ENCODE data around the gene MLLT6. TPM values are rescaled to one million over a fixed set of nuclear protein-coding genes. Genes with fewer than 3 reads are reported as not detected.
A peak's percentile ranks its signal among the peaks of the same experiment; 100 is the strongest.

MLLT6 gene
- total and polyA plus RNA-seq, 2 experiments from 2014 or later, result 10.5 to 75.8 TPM

- DNase-seq (ENCODE audit: low read depth in 1 of 2, low spot score in 1 of 2), result no peak
- no peak overlapping the region for H3K4me3 ChIP-seq
- no peaks in the 10 kb centered on the region for H3K36me3 ChIP-seq
- no peaks in the 10 kb centered on the region for H3K9me3 ChIP-seq (ENCODE audit: low read depth)
- no peak overlapping the region for H3K27ac ChIP-seq
- H3K27me3 ChIP-seq, result peaks cover 52% of the 10 kb centered on the region
- H3K4me1 ChIP-seq (ENCODE audit: low read depth), result peaks cover 5% of the 10 kb centered on the region
- TF ChIP-seq, protein P1, sequence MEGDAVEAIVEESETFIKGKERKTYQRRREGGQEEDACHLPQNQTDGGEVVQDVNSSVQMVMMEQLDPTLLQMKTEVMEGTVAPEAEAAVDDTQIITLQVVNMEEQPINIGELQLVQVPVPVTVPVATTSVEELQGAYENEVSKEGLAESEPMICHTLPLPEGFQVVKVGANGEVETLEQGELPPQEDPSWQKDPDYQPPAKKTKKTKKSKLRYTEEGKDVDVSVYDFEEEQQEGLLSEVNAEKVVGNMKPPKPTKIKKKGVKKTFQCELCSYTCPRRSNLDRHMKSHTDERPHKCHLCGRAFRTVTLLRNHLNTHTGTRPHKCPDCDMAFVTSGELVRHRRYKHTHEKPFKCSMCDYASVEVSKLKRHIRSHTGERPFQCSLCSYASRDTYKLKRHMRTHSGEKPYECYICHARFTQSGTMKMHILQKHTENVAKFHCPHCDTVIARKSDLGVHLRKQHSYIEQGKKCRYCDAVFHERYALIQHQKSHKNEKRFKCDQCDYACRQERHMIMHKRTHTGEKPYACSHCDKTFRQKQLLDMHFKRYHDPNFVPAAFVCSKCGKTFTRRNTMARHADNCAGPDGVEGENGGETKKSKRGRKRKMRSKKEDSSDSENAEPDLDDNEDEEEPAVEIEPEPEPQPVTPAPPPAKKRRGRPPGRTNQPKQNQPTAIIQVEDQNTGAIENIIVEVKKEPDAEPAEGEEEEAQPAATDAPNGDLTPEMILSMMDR (IDR thresholded peaks at IDR 0.05; ENCODE audit: low read depth, low read length), result no peak
These were observed 37.3 kb upstream of the MLLT6 start for GRCh38 chr17:38667787-38668122.

DNA sequence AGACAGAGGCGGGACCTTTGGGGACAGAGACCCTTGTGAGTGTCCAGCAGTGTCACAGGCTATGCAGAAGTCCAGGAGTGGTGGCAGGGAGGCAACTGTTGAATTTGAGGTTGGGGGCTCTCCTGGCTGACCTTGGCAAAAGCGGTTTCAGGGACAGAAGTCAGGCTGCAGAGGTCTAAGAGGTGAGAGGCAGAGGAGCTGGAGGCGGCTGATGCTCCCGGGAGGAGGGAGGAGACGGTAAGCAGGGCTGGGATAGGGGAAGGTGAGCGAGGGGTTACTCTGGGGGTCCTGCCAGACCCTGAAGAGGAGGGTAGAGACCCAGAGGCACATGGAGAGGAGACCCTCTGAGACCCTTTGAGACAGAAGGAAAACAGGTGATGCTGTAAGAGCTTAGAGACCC lies 35.6 kb upstream of the MLLT6 start:
- Histone ChIP-seq H3K36me3 (no peaks in the 10 kb centered on the region), H3K27me3 (peaks cover 69% of the 10 kb centered on the region), H3K4me1 (ENCODE audit: low read depth) (peaks cover 11% of the 10 kb centered on the region), H3K27ac (no peak overlapping the region), H3K9me3 (ENCODE audit: low read depth) (no peaks in the 10 kb centered on the region), H3K4me3 (no peak overlapping the region)
- DNase-seq (ENCODE audit: low read depth in 1 of 2, low spot score in 1 of 2), result no peak
- TF ChIP-seq, protein P1 (IDR thresholded peaks at IDR 0.05; ENCODE audit: low read depth, low read length), result no peak

DNA sequence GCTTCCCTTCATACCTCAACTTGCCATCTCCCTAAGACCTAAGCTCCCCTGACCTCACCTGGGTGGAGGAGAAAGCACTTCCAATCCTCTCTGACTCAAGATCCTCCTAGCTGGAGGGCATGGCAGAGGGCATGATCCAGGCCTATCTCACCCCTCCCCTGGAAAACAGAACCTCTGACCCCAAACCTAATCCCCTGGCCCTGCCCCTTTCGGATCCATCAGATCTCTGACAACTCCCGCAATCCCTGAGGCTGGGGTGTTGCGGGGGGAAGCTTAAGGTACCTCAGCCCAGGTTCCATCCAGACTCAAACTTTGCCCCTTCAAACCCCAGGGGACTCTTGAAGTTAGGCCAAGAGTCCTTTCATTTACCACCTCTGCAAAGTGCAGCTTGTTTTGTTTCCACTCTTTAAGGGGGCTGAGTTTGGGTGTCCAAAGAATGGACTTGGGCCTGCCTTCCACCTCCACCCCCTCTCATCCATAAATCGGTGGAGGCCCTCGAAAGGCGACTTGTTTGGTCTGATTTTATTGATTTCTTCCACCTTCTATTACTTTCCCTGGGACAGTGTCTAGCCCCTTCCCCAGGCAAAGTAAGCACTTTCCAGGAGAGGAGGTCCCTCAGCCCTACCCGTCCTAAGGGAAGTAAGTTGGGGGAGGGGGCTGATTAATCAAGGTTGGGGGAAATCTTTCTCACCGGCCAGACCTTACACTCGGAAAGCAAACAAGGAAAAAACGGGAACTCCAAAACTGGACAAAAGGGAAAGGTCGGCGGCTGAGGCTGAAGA lies 32.9 kb upstream of the MLLT6 start:
- Histone ChIP-seq H3K9me3 (ENCODE audit: low read depth) (no peaks in the 10 kb centered on the region), H3K27ac (no peak overlapping the region), H3K36me3 (no peaks in the 10 kb centered on the region), H3K27me3 (peaks cover 69% of the 10 kb centered on the region), H3K4me3 (peak overlapping the region; percentile 54), H3K4me1 (ENCODE audit: low read depth) (peaks cover 11% of the 10 kb centered on the region)
- DNase-seq (ENCODE audit: low read depth in 1 of 2, low spot score in 1 of 2), result peak in 1 of 2 donors; percentile 28
- TF ChIP-seq, protein P1 (IDR thresholded peaks at IDR 0.05; ENCODE audit: low read depth, low read length), result no peak

GRCh38 chr17:38672788-38673706 lies 32.0 kb upstream of the MLLT6 start:
- H3K4me3 ChIP-seq, result peak overlapping the region; percentile 54
- no peak for DNase-seq (ENCODE audit: low read depth in 1 of 2, low spot score in 1 of 2)

GRCh38 chr17:38673707-38674013 lies 31.4 kb upstream of the MLLT6 start:
- Histone ChIP-seq H3K36me3 (no peaks in the 10 kb centered on the region), H3K4me1 (ENCODE audit: low read depth) (peaks cover 11% of the 10 kb centered on the region), H3K9me3 (ENCODE audit: low read depth) (no peaks in the 10 kb centered on the region), H3K27ac (no peak overlapping the region), H3K4me3 (peak overlapping the region; percentile 54), H3K27me3 (peaks cover 59% of the 10 kb centered on the region)
- TF ChIP-seq, protein P1 (IDR thresholded peaks at IDR 0.05; ENCODE audit: low read depth, low read length), result no peak
- peak; percentile 25 to 51 for DNase-seq (ENCODE audit: low read depth in 1 of 2, low spot score in 1 of 2)

More at GRCh38 chr17:38672788-38673706, 32.0 kb upstream of the MLLT6 start:
- TF ChIP-seq, protein P1 (IDR thresholded peaks at IDR 0.05; ENCODE audit: low read depth, low read length), result no peak
- H3K27me3 ChIP-seq, result peaks cover 65% of the 10 kb centered on the region
- no peak overlapping the region for H3K27ac ChIP-seq
- no peaks in the 10 kb centered on the region for H3K9me3 ChIP-seq (ENCODE audit: low read depth)
- H3K36me3 ChIP-seq, result no peaks in the 10 kb centered on the region
- peaks cover 11% of the 10 kb centered on the region for H3K4me1 ChIP-seq (ENCODE audit: low read depth)
